Esophagus (tissue), 2 donors: ENCODE data around the gene CSH2. TPM values are rescaled to one million over a fixed set of nuclear protein-coding genes. Genes with fewer than 3 reads are reported as not detected.
A peak's percentile ranks its signal among the peaks of the same experiment; 100 is the strongest.
"Not testable (repeated sequence)": the region's sequence is repeated elsewhere in the genome, so short reads cannot be mapped to it uniquely, and the experiment has no call there.

ENCODE experiments used
- H3K27ac ChIP-seq, 2 donors: one replicate each; pipeline ENCODE4 v1.5.1; 2013; ENCODE audit warnings: low read depth in 2 of 2, mild to moderate bottlenecking in 2 of 2, inconsistent platforms in 1 of 2, low read length in 1 of 2, moderate library complexity in 1 of 2
- H3K27me3 ChIP-seq, 2 donors: one replicate each; pipeline ENCODE4 v1.6.1; 2013; ENCODE audit warnings: low read length in 2 of 2, control low read depth in 1 of 2, mild to moderate bottlenecking in 1 of 2; ENCODE audit not compliant: insufficient read depth in 2 of 2, control insufficient read depth in 1 of 2
- H3K36me3 ChIP-seq, 2 donors: one replicate each; pipeline ENCODE4 v1.6.1; 2013; ENCODE audit warnings: low read length in 1 of 2; ENCODE audit not compliant: control insufficient read depth in 2 of 2, insufficient read depth in 2 of 2
- H3K4me1 ChIP-seq, 2 donors: one replicate each; pipeline ENCODE4 v1.6.1; 2013; ENCODE audit warnings: low read length in 1 of 2; ENCODE audit not compliant: control insufficient read depth in 2 of 2, insufficient read depth in 2 of 2
- H3K4me3 ChIP-seq, 2 donors: one replicate each; pipeline ENCODE4 v1.5.1; 2013; ENCODE audit warnings: low read length in 2 of 2, mild to moderate bottlenecking in 2 of 2, low read depth in 1 of 2, moderate library complexity in 1 of 2
- H3K9me3 ChIP-seq, 2 donors: one replicate each; pipeline ENCODE4 v1.6.1; 2013; ENCODE audit warnings: mild to moderate bottlenecking in 2 of 2, low read depth in 1 of 2, low read length in 1 of 2, moderate library complexity in 1 of 2; ENCODE audit not compliant: control insufficient read depth in 2 of 2, insufficient read depth in 1 of 2
- WGBS, 2 donors: extraction: QIAGEN DNeasy Blood & Tissue Kit; methylation state at CpG; one replicate each; pipeline ENCODE4 v1.1.7; 2013; 5-methylcytosine and 5-hydroxymethylcytosine counted together
- polyA plus RNA-seq, 2 donors: library from polyadenylated mRNA; stranded (reverse); fragments of 200-250 nt; gene quantifications; one replicate each; pipeline ENCODE4 v1.2.3, GENCODE V29; 2013
- donor health status: healthy with polysubstance abuse.
- donor health status: Bipolar disorder and iron deficiency.

Gene CSH2
- polyA plus RNA-seq, 2 donors, result not detected

DNA sequence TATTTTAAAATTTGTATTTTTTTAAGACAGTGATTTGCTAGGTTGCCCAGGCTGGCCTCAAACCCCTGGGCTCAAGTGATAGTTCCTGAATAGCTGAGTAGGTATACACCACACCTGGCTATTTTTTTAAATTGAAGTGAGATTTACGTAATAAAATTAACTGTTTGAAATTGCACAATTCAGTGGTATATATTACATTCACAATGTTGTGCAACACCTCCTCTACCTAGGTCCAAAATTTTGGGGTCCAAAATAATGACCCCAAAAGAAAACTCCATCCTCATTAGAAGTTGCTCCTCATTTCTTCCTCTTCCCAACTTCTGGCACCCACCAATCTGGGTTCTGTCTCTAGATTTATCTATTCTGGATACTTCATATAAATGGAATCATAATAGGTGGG is 28.0 kb downstream of the CSH2 start:
- H3K9me3 ChIP-seq, result no peaks in the 10 kb centered on the region

GRCh38 chr17:63843910-63844677 is 29.4 kb downstream of the CSH2 start:
- WGBS, 2 donors, result 73 to 76% methylated on average over 9 of the region's 9 CpGs
- H3K4me3 ChIP-seq, result no peak overlapping the region
- H3K27me3 ChIP-seq, result no peaks in the 10 kb centered on the region
- H3K9me3 ChIP-seq, result no peaks in the 10 kb centered on the region
- H3K36me3 ChIP-seq, result no peaks in the 10 kb centered on the region
- no peak overlapping the region for H3K27ac ChIP-seq
- peaks cover 6% of the 10 kb centered on the region in 2 donors for H3K4me1 ChIP-seq

More for the DNA sequence above, 28.0 kb downstream of the CSH2 start:
- H3K27me3 ChIP-seq, result no peaks in the 10 kb centered on the region
- WGBS, 2 donors, result 78 to 90% methylated on average over 1 of the region's 1 CpG
- H3K27ac ChIP-seq, result no peak overlapping the region
- peaks cover 2 to 9% of the 10 kb centered on the region in 2 donors for H3K4me1 ChIP-seq
- H3K36me3 ChIP-seq, result no peaks in the 10 kb centered on the region
- no peak overlapping the region for H3K4me3 ChIP-seq

- 6 to 8% methylated on average over 19 of the region's 19 CpGs for WGBS, 2 donors
- not testable (repeated sequence) for H3K36me3 ChIP-seq
Measured at GRCh38 chr17:63843387-63843888, 30.0 kb downstream of the CSH2 start.

GRCh38 chr17:63842540-63843386 is 30.7 kb downstream of the CSH2 start, which contains the start of gene SMARCD2:
Gene SMARCD2 (minus strand): TSS chr17:63842685. CDS start chr17:63842674, 11 bp downstream.
- Histone ChIP-seq H3K4me1 (peaks cover 16% of the 10 kb centered on the region in 2 donors), H3K27ac (peak within 1 kb of the TSS; percentile 95 to 96)
- WGBS, 2 donors, result 0 to 1% methylated on average over 87 to 92 of the region's 92 CpGs

More at GRCh38 chr17:63843387-63843888, 30.0 kb downstream of the CSH2 start:
- H3K9me3 ChIP-seq, H3K4me1 ChIP-seq, H3K27me3 ChIP-seq: not testable (repeated sequence)
- peak overlapping the region; percentile 47 to 57 for H3K4me3 ChIP-seq
- H3K27ac ChIP-seq, result peak overlapping the region; percentile 88 to 95

DNA sequence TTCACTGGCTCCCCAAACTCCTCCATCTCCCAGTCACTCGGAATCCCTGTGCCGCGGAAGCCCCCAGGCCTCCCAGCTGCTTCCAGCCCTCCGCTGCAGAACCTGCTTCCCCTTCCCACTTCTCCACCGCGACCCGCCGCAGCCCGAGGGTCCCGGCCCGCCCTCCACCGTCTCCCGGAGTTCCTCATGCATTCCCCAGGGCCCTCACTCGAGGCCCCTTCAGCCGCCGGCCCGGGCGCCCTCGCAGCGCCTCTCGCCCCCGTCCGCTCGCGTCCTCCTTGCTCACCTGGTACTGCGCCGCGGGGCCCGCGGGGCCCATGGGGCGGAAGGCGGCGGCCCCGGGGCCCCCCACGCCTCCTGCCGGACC is 31.3 kb downstream of the CSH2 start:
- Histone ChIP-seq H3K4me1 (peaks cover 22% of the 10 kb centered on the region in 2 donors), H3K4me3 (peak overlapping the region; percentile 94), H3K27ac (peak overlapping the region; percentile 95 to 96), H3K27me3 (no peaks in the 10 kb centered on the region), H3K9me3 (no peaks in the 10 kb centered on the region), H3K36me3 (peaks cover 0 to 3% of the 10 kb centered on the region in 2 donors)
- 0 to 1% methylated on average over 24 to 36 of the region's 36 CpGs for WGBS, 2 donors

More at GRCh38 chr17:63842540-63843386, 30.7 kb downstream of the CSH2 start, which contains the start of gene SMARCD2:
- Histone ChIP-seq H3K27me3 (no peaks in the 10 kb centered on the region), H3K4me3 (peak within 1 kb of the TSS; percentile 94), H3K36me3 (no peaks in the 10 kb centered on the region), H3K9me3 (no peaks in the 10 kb centered on the region)

DNA sequence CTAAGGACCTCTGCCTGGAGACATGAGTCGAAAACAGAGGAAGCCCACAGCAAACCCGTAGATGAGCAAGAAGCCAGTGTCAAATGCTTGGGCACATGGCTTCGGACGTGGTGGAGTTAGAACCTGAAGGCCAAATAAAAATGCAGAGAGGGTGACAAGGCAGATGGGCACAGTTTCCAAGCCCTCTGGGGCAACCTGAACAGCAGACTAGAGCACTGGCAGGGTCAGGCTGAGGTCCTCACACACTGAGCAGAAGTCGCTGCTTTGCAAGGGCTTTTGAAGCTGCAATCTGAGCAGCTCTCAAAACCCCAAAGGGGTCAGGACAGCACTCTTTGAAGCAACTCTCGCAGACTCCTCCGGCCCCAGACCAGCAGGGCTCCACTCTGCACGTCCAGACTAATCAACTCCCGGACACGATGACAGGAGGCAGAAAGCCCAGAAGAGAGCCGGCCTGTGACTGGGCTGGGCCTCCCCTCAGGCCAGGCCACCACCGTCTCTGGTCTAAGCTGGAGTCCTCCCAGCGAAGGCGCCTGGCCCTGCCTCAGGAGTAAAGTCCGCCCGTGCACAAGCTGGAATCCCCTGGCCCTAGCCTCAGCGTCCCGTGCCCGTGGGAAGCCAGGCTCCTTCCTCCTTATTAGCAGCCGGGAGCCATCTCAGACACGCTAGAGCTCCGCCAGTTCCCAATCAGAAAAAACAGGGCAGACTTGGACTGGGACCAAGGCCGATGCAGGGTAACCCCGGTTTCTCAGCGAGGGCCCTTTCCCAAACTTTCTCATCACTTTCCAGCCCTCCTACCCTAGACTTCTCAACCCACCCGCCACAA is 31.9 kb downstream of the CSH2 start:
- H3K4me3 ChIP-seq, result peak overlapping the region; percentile 94
- no peaks in the 10 kb centered on the region for H3K27me3 ChIP-seq
- WGBS, 2 donors, result 2 to 5% methylated on average over 26 of the region's 26 CpGs
- H3K9me3 ChIP-seq, result no peaks in the 10 kb centered on the region
- H3K4me1 ChIP-seq, result peaks cover 22 to 23% of the 10 kb centered on the region in 2 donors
- H3K36me3 ChIP-seq, result peaks cover 0 to 8% of the 10 kb centered on the region in 2 donors
- peak overlapping the region; percentile 95 to 96 for H3K27ac ChIP-seq

DNA sequence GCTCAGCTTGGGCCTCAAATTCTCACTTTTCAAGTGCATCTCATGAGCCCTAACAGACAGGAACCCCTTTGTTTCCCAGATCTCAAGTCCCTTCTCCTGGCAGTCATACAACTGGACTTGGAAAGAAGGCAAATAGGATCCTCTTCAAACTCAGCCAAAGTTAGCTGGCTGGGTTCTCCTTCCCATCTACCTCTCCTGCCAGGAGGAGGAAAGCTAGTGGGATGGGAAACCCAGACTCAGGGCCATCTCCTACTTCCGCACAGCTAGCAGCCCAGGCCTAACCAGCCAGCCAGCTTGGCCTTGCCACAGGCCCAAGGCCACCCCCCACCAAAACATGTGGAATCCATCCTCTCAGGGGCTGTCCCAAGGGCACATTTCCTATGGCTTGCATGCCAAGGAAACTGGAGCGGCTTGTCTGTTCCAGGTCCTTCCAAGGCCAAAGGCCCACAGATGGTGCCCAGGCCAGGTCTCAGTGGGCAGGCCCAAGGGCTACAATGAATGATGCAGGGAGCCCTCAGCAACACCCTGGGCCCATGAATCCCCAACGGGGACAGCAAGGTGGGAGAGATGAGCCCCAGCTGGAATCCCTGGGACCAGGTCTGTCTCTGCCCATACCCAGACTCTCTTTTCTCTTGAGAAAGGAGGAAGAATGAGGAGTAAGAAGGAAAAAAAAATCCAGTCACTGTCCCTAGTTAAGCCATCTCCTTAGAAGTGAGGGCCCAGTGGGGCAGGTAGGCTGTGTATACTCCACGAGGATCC is 32.7 kb downstream of the CSH2 start:
- H3K4me1 ChIP-seq, result peaks cover 22 to 23% of the 10 kb centered on the region in 2 donors
- 30 to 36% methylated on average over 4 of the region's 4 CpGs for WGBS, 2 donors
- peaks cover 0 to 8% of the 10 kb centered on the region in 2 donors for H3K36me3 ChIP-seq
- no peaks in the 10 kb centered on the region for H3K9me3 ChIP-seq
- H3K4me3 ChIP-seq, result peak overlapping the region; percentile 94
- H3K27me3 ChIP-seq, result no peaks in the 10 kb centered on the region
- peak overlapping the region; percentile 95 to 96 for H3K27ac ChIP-seq

DNA sequence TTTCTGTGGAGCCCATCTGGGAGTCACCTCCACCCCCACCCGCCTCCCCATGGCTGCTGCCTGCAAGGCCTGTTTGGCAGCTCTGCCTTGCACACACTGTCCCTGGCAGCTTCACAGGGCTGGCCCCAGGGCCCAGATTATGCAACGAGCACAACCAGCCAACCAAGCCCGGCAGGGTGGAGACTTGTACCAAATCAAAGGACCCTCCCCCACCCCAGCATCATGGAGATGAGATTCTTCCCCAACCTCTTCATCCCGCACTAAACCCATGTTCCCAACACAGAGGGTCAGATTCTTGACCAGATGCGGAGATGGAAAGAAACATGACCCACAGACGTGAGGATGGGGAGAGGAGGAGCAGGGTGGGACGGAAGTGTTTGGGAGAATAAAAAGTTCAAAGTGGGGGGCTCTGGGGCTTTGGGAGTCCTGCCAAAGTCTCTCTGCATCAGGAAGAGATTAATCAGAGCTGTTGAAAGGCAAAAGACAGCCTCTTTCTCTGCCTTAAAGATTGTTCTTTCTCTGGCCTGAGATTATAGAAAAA is 34.8 kb downstream of the CSH2 start:
- Histone ChIP-seq H3K4me1 (peaks cover 22 to 23% of the 10 kb centered on the region in 2 donors), H3K27ac (peak overlapping the region; percentile 93 to 95), H3K9me3 (no peaks in the 10 kb centered on the region), H3K27me3 (no peaks in the 10 kb centered on the region), H3K4me3 (peak overlapping the region in 1 of 2 donors; percentile 12), H3K36me3 (peaks cover 6 to 22% of the 10 kb centered on the region in 2 donors)
- WGBS, 2 donors, result 25% methylated on average over 7 of the region's 7 CpGs
